ENCODE measurements around the gene CHST8.

Gene CHST8

DNA sequence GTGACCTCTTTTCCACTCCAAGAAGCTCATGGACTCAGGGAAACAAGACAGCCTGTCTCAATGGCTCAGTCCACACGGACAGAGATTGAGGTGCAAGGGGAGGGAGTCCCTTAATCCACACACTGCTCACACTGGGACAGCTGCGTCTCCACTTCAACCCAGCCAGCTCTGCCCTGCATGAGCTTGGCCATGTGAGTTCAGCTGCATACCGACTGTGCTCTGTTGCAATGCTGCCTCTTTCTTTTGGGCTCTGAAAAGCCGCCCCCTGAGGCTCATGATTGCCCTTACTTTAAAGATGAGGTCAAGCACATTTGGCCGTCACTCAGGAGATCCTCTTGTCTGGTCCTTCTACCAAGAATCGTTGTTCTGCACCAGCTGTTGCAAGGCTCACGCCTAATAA, 110.1 kb downstream of the CHST8 start:
- no peak for DNase-seq (ENCODE audit: low read depth)
- TF ChIP-seq, protein P1, sequence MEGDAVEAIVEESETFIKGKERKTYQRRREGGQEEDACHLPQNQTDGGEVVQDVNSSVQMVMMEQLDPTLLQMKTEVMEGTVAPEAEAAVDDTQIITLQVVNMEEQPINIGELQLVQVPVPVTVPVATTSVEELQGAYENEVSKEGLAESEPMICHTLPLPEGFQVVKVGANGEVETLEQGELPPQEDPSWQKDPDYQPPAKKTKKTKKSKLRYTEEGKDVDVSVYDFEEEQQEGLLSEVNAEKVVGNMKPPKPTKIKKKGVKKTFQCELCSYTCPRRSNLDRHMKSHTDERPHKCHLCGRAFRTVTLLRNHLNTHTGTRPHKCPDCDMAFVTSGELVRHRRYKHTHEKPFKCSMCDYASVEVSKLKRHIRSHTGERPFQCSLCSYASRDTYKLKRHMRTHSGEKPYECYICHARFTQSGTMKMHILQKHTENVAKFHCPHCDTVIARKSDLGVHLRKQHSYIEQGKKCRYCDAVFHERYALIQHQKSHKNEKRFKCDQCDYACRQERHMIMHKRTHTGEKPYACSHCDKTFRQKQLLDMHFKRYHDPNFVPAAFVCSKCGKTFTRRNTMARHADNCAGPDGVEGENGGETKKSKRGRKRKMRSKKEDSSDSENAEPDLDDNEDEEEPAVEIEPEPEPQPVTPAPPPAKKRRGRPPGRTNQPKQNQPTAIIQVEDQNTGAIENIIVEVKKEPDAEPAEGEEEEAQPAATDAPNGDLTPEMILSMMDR (IDR thresholded peaks at IDR 0.05; ENCODE audit: insufficient read depth, low read depth, low read length, missing control alignments), result no peak

DNA sequence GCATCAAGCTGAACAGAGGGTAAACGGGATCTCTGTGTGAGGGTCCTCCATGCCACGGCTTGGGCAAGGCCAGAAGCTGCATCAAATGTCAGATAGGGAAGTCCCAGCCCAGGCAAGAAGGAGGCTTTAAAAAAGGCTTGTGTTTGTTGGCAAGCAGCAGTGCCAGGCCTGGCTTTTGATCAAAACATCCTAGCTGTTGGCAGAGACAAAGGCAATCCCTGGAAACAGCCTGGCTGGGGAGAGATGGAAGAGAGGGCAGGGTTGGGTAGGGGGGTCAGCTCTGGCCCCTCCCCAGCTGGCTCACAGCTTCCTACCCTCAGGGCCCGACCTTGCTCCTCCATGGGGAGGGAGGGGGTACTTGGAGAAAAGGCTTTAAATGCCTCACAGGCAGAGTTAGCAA, 113.2 kb downstream of the CHST8 start:
- H3K4me3 ChIP-seq (ENCODE audit: low read depth, low read length), result no peak overlapping the region
- TF ChIP-seq, protein P1 (IDR thresholded peaks at IDR 0.05; ENCODE audit: insufficient read depth, low read depth, low read length, missing control alignments), result no peak
- no peak for DNase-seq (ENCODE audit: low read depth)

More for the DNA sequence above, 110.1 kb downstream of the CHST8 start:
- no peak overlapping the region for H3K4me3 ChIP-seq (ENCODE audit: low read depth, low read length)

- TF ChIP-seq, protein P1 (IDR thresholded peaks at IDR 0.05; ENCODE audit: insufficient read depth, low read depth, low read length, missing control alignments), result no peak
- H3K4me3 ChIP-seq (ENCODE audit: low read depth, low read length), result no peak overlapping the region
- no peak for DNase-seq (ENCODE audit: low read depth)
Observed at GRCh38 chr19:33736158-33736557, 114.4 kb downstream of the CHST8 start.

DNA sequence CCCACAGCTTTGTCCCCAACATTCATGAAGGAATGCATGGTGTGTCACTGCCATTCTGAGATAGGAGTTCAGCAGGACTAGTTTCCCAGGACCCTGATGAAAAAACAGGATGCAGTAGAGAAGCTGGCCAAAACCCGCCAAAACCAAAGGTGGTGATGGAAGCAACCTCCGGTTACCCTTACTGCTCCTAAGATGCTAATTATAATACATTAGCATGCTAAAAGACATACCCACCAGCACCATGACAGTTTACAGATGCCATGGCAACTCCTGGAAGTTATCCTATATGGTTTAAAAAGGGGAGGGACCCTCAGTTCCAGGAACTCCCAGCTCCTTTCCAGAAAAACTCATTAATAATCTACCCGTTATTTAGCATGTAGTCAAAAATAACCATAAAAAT, 115.0 kb downstream of the CHST8 start:
- DNase-seq (ENCODE audit: low read depth), result no peak
- no peak overlapping the region for H3K4me3 ChIP-seq (ENCODE audit: low read depth, low read length)
- TF ChIP-seq, protein P1 (IDR thresholded peaks at IDR 0.05; ENCODE audit: insufficient read depth, low read depth, low read length, missing control alignments), result no peak

- DNase-seq (ENCODE audit: low read depth), result no peak
- TF ChIP-seq, protein P1 (IDR thresholded peaks at IDR 0.05; ENCODE audit: insufficient read depth, low read depth, low read length, missing control alignments), result no peak
- no peak overlapping the region for H3K4me3 ChIP-seq (ENCODE audit: low read depth, low read length)
Observed at GRCh38 chr19:33737681-33738371, 116.1 kb downstream of the CHST8 start.

GRCh38 chr19:33740811-33741396, 119.2 kb downstream of the CHST8 start:
- TF ChIP-seq, protein P1 (IDR thresholded peaks at IDR 0.05; ENCODE audit: insufficient read depth, low read depth, low read length, missing control alignments), result no peak
- peak; percentile 38 for DNase-seq (ENCODE audit: low read depth)

More at GRCh38 chr19:33740811-33741396, 119.2 kb downstream of the CHST8 start:
- no peak overlapping the region for H3K4me3 ChIP-seq (ENCODE audit: low read depth, low read length)

All from GM12865 (cell line).